Esophagus muscularis mucosa (tissue), 4 donors: ENCODE results near the gene SORBS1. TPM values are rescaled to one million over a fixed set of nuclear protein-coding genes. Genes with fewer than 3 reads are reported as not detected.
A peak's percentile ranks its signal among the peaks of the same experiment; 100 is the strongest.

ENCODE experiments used
- DNase-seq: peaks from one replicate; pipeline ENCODE4 v3.0.0-alpha.2; 2017; ENCODE audit errors: extremely low spot score
- H3K27ac ChIP-seq, 4 donors: fragments of 200-600 bp; sonication (generic); replicated peaks in 1 of 4; 1 replicate in 3 of 4; 2 replicates in 1 of 4; pipeline ENCODE4 v1.5.1; 2016 to 2019; ENCODE audit warnings: mild to moderate bottlenecking in 1 of 4
- H3K27me3 ChIP-seq, 4 donors: fragments of 200-600 bp; sonication (generic); one replicate each; pipeline versions ENCODE4 v1.5.1 to v1.6.0; 2016 to 2019
- H3K36me3 ChIP-seq, 4 donors: fragments of 200-600 bp; sonication (generic); one replicate each; pipeline ENCODE4 v1.5.1; 2016 to 2019
- H3K4me1 ChIP-seq, 4 donors: fragments of 200-600 bp; sonication (generic); one replicate each; pipeline ENCODE4 v1.5.1; 2016 to 2019
- H3K4me3 ChIP-seq, 4 donors: fragments of 200-600 bp; sonication (generic); 1 replicate in 2 of 4; 2 replicates in 2 of 4; pipeline ENCODE4 v1.5.1; 2016 to 2019; ENCODE audit warnings: mild to moderate bottlenecking in 4 of 4, moderate library complexity in 1 of 4
- H3K9me3 ChIP-seq, 4 donors: fragments of 200-600 bp; sonication (generic); 1 replicate in 3 of 4; 2 replicates in 1 of 4; pipeline ENCODE4 v1.5.1; 2016 to 2019
- EP300 ChIP-seq: sonication (generic); formaldehyde crosslinking; IDR thresholded peaks from one replicate; pipeline ENCODE4 v1.6.1; 2017; ENCODE audit warnings: antibody characterized with exemption
- POLR2A ChIP-seq: fragments of 450-650 bp; IDR thresholded peaks from one replicate; pipeline ENCODE4 v1.6.1; 2017; ENCODE audit warnings: antibody characterized with exemption, moderate library complexity, mild to moderate bottlenecking, low read depth
- POLR2AphosphoS5 ChIP-seq, 2 donors: sonication (generic); formaldehyde crosslinking; IDR thresholded peaks; one replicate each; pipeline ENCODE4 v1.6.1; 2017; ENCODE audit warnings: antibody characterized with exemption in 2 of 2
- WGBS: methylation state at CpG from one replicate; pipeline ENCODE4 v1.1.5; 2018; 5-methylcytosine and 5-hydroxymethylcytosine counted together
- intact Hi-C: fragments of 100-400 bp; cut with DNase I; formaldehyde crosslinking; loops from one replicate; pipeline ENCODE4 v1.15.1; 2023
- total RNA-seq, 4 donors: library from RNA; depleted of rRNA; stranded (reverse); fragments of >200 nt; gene quantifications; one replicate each; pipeline versions ENCODE4 v1.1.0 to v1.2.1, GENCODE V29; 2016
- TF ChIP-seq, protein P1 (sequence below), 3 experiments: fragments of 200-600 bp in 2 of 3; fragments of 450-650 bp in 1 of 3; sonication (generic) in 2 of 3; IDR thresholded peaks; one replicate each; pipeline ENCODE4 v1.5.1; 2017 to 2019; ENCODE audit warnings: antibody characterized with exemption in 3 of 3, mild to moderate bottlenecking in 2 of 3, moderate library complexity in 1 of 3

The SORBS1 gene
- total RNA-seq, 4 donors from 2014 or later, result 1,569 to 2,231 (median 1,854) TPM

DNA sequence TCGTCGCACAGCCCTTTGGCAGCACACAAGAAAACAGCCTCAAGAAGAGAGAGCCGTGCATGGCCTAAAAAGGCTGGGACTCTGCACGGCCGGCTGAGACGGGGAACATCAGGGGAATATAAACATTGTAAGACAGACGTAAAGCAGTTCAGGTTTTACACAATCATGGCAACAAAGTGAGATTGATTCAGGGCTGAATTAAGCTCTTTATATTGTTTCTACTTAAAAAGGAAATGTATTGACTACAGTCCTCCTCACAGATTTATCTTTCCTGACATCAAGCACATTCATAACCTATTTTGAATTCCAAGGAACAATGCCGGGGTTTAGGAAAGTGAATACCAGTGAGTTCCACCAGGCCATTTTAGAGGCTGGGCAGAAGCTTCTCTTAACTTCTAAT, 25.2 kb downstream of the SORBS1 start:
- Histone ChIP-seq H3K4me3 (no peak overlapping the region), H3K4me1 (peaks cover 89 to 99% (median 98%) of the 10 kb centered on the region in 4 donors), H3K36me3 (no peaks in the 10 kb centered on the region), H3K27me3 (no peaks in the 10 kb centered on the region), H3K27ac (peak overlapping the region; percentile 91 to 97 (median 96)), H3K9me3 (no peaks in the 10 kb centered on the region)
- intact Hi-C loops, result loop anchor here (10.0 kb wide), 1 partner anchor 61 kb away; no protein-coding TSS in a partner anchor
- DNase-seq, result no peak
- peak; percentile 91 to 95 for TF ChIP-seq POLR2AphosphoS5 (IDR thresholded peaks at IDR 0.05)
- no peak for TF ChIP-seq POLR2A
- TF ChIP-seq, protein P1, sequence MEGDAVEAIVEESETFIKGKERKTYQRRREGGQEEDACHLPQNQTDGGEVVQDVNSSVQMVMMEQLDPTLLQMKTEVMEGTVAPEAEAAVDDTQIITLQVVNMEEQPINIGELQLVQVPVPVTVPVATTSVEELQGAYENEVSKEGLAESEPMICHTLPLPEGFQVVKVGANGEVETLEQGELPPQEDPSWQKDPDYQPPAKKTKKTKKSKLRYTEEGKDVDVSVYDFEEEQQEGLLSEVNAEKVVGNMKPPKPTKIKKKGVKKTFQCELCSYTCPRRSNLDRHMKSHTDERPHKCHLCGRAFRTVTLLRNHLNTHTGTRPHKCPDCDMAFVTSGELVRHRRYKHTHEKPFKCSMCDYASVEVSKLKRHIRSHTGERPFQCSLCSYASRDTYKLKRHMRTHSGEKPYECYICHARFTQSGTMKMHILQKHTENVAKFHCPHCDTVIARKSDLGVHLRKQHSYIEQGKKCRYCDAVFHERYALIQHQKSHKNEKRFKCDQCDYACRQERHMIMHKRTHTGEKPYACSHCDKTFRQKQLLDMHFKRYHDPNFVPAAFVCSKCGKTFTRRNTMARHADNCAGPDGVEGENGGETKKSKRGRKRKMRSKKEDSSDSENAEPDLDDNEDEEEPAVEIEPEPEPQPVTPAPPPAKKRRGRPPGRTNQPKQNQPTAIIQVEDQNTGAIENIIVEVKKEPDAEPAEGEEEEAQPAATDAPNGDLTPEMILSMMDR (IDR thresholded peaks at IDR 0.05), result no peak
- peak; percentile 98 for TF ChIP-seq EP300
- WGBS, result 45% methylated on average over 8 of the region's 8 CpGs

DNA sequence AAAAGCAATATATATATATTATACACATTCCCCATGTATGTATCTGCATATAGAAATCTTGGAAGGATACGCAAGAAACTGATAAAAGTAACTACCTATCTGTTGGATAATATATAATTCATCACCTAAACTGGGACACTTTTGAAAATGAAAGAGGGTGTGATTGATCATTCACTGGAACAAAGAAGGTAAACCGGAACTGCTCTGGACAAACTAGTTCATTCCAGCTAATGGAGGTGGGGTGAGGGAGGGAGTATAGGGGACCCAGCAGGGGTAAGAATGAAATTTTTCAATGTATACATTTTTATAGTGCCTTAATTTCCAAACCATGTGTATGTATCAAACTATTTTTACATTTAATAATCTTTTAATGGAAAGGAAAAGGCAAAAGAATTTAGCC, 25.6 kb downstream of the SORBS1 start:
- Histone ChIP-seq H3K4me3 (no peak overlapping the region), H3K9me3 (no peaks in the 10 kb centered on the region), H3K4me1 (peaks cover 89 to 99% (median 98%) of the 10 kb centered on the region in 4 donors), H3K27ac (peak overlapping the region; percentile 91 to 97 (median 96)), H3K36me3 (no peaks in the 10 kb centered on the region), H3K27me3 (no peaks in the 10 kb centered on the region)
- TF ChIP-seq, protein P1 (IDR thresholded peaks at IDR 0.05), result no peak
- TF ChIP-seq POLR2AphosphoS5 (IDR thresholded peaks at IDR 0.05) (no peak), POLR2A (no peak), EP300 (no peak)
- no peak for DNase-seq
- intact Hi-C loops, result loop anchor here (10.0 kb wide), 1 partner anchor 61 kb away; no protein-coding TSS in a partner anchor
- 59% methylated on average over 2 of the region's 2 CpGs for WGBS

DNA sequence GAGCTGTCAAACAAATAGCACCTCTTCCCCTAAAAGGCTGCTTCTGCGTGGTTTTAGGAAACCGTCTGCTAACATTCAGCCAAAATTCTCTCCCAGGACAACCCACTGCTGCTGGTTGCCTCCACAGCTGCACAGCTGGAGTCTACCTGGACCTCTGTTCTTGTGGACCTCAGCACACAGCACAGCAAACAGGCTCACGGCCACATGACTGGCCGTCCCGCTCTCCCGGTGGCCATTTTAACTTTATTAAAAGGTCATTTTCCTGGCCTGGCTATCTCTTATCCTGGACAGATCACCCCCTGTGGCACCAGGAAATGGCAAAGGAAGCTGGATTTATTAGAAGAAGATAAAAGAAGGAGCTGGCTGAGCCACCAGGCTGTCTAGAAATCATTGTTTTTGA, 27.6 kb downstream of the SORBS1 start:
- Histone ChIP-seq H3K27ac (peak overlapping the region; percentile 91 to 97 (median 96)), H3K36me3 (no peaks in the 10 kb centered on the region), H3K4me1 (peaks cover 91 to 99% (median 97%) of the 10 kb centered on the region in 4 donors), H3K4me3 (peak overlapping the region in 2 of 4 donors; percentile 2 to 11), H3K27me3 (no peaks in the 10 kb centered on the region), H3K9me3 (no peaks in the 10 kb centered on the region)
- DNase-seq, result no peak
- 48% methylated on average over 6 of the region's 6 CpGs for WGBS
- TF ChIP-seq EP300 (no peak), POLR2A (no peak), POLR2AphosphoS5 (IDR thresholded peaks at IDR 0.05) (peak; percentile 58 to 66)
- TF ChIP-seq, protein P1 (IDR thresholded peaks at IDR 0.05), result no peak
- intact Hi-C loops, result loop anchor here (10.0 kb wide), 1 partner anchor 59 kb away; no protein-coding TSS in a partner anchor

DNA sequence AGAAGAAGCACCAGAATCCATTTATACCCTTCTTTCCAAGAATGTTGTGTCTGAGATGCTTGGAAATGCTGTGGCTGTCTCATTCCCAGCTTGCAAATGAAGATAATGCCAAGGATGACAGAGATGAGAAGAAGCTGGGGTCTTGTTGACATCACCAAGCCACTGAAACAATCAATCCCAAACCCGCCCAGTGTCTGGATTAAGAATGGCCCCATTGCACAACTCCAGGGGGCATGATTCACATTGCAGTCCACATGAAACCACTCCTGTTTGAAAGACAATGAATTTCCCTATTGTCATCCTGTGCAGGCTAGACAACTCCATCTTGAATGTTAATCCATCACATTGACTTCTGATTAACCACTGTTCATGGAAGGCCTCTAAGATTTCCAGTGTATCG, 28.6 kb downstream of the SORBS1 start:
- H3K27ac ChIP-seq, result peak overlapping the region; percentile 91 to 97 (median 96)
- peak overlapping the region in 1 of 4 donors; percentile 25 for H3K4me3 ChIP-seq
- DNase-seq, result no peak
- TF ChIP-seq POLR2AphosphoS5 (IDR thresholded peaks at IDR 0.05) (no peak), EP300 (no peak), POLR2A (no peak)
- TF ChIP-seq, protein P1 (IDR thresholded peaks at IDR 0.05), result no peak
- H3K36me3 ChIP-seq, result no peaks in the 10 kb centered on the region
- 90% methylated on average over 2 of the region's 2 CpGs for WGBS
- intact Hi-C loops, result loop anchor here (10.0 kb wide), 1 partner anchor 58 kb away; no protein-coding TSS in a partner anchor
- H3K4me1 ChIP-seq, result peaks cover 93 to 99% (median 97%) of the 10 kb centered on the region in 4 donors
- no peaks in the 10 kb centered on the region for H3K9me3 ChIP-seq
- no peaks in the 10 kb centered on the region for H3K27me3 ChIP-seq

DNA sequence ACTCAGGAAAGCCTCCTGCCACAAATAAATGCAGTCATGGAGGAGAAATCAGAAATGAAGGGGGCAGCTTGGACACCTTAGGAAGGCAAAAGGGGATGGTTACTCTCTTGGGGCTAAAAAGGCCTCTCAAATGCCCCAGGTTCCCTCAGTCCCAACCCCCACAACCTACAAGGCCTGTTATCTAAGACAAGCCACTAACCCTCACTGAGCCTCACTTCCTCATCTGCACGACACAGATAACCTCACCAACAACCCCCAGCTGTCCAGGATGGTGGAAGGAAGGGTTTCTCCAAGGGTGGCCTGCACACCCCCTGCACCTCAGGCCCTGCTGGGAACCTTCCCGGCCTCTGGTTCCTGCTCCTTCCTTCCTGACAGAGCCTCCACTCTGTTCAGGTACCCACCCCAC, 29.2 kb downstream of the SORBS1 start:
- no peak for DNase-seq
- TF ChIP-seq POLR2AphosphoS5 (IDR thresholded peaks at IDR 0.05), result peak in 1 of 2 donors; percentile 50
- no peak for TF ChIP-seq POLR2A
- Histone ChIP-seq H3K27ac (peak overlapping the region; percentile 91 to 97 (median 96)), H3K27me3 (no peaks in the 10 kb centered on the region), H3K4me3 (peak overlapping the region in 1 of 4 donors; percentile 25), H3K36me3 (no peaks in the 10 kb centered on the region), H3K9me3 (no peaks in the 10 kb centered on the region), H3K4me1 (peaks cover 93 to 99% (median 97%) of the 10 kb centered on the region in 4 donors)
- intact Hi-C loops, result loop anchor here (10.0 kb wide), 1 partner anchor 57 kb away; no protein-coding TSS in a partner anchor
- 39% methylated on average over 2 of the region's 2 CpGs for WGBS
